IPS-11a (cell line): Measurements from ENCODE around the gene CSK.

Experiments used
- H3K4me3 ChIP-seq: one replicate; pipeline ENCODE4 v1.5.1; 2013; ENCODE audit warnings: low read depth, low read length, control low read depth

CSK gene

DNA sequence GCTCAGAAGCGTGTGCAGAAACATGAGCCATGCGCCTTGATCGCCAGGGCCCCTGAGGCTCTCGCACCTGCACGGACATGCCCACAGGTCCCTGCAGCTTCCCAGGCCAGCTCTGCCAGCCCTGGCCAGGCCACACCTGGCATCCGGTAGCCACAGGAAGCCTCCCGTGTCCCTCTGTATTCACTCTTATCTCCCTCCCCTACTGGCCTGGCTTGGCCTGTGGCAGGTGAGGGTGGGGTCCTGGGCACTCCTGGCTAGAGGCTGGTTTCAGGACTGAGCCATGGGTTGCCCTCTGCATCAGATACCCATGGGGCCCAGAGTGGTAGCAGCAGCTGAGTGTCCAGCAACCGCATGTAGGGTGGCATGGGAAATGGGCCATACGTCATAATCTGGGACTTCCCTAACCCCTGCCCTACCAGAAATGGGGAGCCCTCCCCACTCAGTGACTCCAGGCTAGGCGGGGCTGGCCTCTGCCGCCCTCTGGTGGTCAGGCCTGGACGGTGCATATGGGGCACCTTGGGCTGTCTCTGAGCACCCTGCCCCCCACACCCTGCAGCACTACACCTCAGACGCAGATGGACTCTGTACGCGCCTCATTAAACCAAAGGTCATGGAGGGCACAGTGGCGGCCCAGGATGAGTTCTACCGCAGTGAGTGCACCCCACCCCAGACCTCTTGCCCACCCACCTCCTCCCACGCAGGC lies 18.1 kb downstream of the CSK start:
- no peak overlapping the region for H3K4me3 ChIP-seq

DNA sequence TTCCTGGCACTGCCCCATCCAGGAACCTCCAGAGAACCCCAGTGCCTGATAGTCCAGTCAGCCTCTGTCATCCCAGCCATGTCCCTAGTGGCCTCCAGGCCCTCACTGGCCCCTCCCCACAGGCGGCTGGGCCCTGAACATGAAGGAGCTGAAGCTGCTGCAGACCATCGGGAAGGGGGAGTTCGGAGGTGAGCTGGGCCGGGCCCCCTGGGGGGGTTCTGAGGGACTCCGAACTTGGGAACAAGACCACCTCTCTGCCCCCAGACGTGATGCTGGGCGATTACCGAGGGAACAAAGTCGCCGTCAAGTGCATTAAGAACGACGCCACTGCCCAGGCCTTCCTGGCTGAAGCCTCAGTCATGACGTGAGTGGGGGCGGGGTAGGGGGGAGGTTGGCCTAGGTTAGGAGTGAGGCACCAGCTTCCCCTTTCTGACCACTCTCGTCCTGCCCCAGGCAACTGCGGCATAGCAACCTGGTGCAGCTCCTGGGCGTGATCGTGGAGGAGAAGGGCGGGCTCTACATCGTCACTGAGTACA lies 18.7 kb downstream of the CSK start:
- no peak overlapping the region for H3K4me3 ChIP-seq

DNA sequence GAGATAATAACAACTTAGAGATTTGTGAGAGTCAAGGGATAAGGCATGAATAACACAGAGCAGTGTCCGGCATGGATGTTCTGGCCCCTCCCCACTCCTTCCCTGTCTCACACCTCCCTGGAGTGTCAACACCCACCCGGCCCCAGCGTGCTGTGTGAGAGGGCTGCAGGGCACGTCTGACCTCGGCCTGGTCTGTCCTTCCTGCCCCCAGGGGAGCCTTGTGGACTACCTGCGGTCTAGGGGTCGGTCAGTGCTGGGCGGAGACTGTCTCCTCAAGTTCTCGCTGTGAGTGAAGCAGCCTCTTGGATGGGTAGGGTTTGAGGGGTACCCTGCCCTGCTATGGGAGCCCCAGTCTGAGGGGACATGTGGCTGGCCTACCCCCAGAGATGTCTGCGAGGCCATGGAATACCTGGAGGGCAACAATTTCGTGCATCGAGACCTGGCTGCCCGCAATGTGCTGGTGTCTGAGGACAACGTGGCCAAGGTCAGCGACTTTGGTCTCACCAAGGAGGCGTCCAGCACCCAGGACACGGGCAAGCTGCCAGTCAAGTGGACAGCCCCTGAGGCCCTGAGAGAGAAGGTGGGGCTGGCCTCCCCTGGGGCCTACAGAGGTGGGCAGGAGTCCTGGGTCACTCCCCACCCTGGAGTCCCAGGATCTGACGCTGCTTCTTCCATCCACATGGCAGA lies 19.6 kb downstream of the CSK start:
- H3K4me3 ChIP-seq: no peak overlapping the region

DNA sequence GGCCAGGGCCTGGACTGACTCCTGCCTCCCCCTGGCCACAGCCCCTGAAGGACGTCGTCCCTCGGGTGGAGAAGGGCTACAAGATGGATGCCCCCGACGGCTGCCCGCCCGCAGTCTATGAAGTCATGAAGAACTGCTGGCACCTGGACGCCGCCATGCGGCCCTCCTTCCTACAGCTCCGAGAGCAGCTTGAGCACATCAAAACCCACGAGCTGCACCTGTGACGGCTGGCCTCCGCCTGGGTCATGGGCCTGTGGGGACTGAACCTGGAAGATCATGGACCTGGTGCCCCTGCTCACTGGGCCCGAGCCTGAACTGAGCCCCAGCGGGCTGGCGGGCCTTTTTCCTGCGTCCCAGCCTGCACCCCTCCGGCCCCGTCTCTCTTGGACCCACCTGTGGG lies 20.4 kb downstream of the CSK start:
- no peak overlapping the region for H3K4me3 ChIP-seq

DNA sequence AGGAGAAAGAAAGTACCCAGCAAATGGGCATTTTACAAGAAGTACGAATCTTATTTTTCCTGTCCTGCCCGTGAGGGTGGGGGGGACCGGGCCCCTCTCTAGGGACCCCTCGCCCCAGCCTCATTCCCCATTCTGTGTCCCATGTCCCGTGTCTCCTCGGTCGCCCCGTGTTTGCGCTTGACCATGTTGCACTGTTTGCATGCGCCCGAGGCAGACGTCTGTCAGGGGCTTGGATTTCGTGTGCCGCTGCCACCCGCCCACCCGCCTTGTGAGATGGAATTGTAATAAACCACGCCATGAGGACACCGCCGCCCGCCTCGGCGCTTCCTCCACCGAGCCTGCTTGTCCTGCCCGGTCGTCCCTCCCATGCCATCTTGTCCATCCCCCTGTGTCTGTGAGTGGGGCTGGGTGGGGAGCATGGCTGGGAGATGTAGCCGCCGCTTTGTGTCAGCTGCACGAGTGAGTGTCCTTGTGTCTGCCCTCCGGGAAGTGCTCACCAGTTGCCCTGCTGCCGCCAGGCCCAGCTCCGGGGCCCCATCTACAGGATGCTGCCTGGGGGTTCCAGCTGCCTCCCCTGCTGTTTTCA lies 21.1 kb downstream of the CSK start:
- H3K4me3 ChIP-seq: no peak overlapping the region

DNA sequence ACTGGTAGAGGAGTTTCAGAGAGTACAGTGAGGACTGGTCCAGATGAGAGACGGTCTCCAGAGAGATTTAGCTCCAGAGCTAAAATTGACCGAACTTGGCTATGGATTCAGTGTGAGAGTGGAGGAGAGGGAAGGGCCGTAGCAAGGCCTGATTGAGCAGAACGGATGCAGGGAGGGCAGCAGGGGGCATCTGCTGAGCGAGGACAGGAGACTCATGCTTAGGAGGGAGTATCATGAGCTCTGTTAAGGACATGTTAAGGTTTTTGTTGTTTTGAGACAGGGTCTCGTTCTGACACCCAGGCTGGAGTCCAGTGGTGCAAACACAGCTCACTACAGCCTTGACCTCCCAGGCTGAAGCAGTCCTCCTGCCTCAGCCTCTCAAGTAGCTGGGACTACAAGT lies 23.1 kb downstream of the CSK start:
- H3K4me3 ChIP-seq: no peak overlapping the region

DNA sequence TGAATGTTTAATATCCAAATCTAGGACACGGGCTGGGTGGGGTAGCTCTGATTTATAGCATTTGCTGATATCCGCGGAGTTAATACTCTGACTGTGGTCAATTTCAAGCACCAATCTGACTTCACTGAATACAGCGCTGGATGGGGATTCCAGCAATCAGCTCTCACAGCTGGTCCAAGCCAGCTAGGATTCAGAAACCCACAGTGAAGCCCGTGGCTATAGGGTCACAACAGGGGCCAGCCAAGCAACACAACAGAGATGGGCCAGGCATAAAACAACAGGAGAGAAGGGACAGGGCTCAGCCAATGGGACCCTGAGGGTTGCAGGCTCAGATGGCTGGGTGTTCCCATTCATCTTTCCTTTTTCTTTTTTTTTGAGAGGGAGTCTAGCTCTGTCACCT lies 25.4 kb downstream of the CSK start:
- no peak overlapping the region for H3K4me3 ChIP-seq

DNA sequence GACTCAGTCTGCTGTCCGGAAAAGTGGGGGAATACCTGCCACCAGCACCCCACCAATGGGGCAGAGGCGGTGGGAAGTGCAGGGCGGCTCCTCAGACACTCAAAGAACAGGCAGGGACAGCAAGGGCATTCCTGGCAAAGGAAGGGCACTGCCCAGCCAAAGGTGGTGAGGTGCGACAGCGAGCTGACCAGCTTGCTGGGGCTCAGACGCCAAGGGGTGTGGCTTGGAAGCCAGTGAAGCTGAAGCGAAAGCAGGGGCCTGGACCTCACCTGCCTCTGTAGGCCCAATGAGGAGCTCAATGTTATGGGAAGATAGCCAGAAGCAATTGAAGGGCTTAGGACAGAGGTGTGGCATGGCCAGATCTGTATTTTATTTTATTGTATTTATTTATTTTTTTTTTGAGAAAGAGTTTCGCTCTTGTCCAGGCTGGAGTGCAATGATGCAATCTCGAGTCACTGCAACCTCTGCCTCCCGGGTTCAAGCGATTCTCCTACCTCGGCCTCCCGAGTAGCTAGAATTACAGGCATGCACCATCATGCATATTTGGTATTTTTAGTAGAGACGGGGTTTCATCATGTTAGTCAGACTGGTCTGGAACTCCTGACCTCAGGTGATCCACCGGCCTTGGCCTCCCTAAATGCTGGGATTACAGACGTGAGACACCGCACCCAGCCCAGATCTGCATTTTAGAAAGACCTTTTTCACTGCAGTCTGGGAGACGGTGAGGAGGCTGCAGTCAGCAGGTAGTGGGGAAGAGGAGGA lies 26.4 kb downstream of the CSK start:
- no peak overlapping the region for H3K4me3 ChIP-seq

DNA sequence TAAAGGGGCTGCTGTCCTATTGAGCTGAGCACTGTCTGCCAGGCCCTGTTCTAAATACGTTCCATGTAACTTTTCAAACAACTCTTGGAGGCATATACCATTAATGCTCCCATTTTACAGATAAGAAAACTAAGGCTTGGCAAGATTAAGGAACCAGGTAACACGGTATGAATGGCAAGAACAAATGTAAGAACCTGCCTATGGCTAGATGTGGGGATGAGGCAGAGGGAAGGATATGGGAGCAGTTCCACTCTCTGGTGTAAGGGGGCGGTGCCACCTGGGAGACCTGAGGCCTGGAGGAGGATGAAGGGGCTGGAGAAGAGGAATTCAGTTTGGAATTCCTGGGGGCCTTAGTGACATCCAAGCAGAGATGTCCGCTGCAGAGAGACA lies 27.0 kb downstream of the CSK start:
- H3K4me3 ChIP-seq: no peak overlapping the region

DNA sequence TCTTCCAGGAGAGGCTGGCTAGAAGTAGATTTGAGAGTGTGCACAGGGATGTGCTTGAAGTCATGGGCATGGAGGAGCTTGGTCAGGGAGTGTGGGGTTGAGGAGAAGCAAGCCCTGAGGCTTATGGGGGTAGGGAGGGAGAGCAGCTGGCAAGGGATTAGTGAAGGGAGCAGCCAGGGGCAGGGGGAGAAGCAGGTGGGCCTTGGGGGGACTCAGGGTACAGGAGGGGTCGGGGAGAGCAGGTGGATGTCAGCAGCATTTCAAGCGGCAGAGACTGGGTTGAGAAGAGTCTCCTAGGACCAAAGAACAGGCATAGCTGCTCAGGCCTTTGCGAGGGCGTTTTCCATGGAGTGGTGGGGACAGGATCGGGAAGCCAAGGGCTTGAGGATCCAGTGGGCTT lies 27.4 kb downstream of the CSK start:
- no peak overlapping the region for H3K4me3 ChIP-seq

DNA sequence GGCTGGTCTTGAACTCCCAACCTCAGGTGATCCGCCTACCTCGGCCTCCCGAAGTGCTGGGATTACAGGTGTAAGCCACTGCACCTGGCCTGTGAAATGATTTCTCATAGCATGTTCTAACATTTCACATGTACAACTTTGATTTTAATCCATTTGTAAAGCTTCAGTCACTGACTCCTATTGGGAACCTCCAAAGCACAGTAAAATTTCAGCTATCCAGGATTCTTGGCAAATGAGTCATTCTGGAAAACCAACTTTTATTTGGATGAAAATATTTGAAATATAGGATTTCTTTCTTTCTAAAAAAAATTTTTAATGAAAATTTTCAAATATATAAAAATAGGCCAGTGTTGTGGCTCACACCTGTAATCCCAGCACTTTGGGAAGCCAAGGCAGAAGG lies 28.1 kb downstream of the CSK start:
- H3K4me3 ChIP-seq: no peak overlapping the region

DNA sequence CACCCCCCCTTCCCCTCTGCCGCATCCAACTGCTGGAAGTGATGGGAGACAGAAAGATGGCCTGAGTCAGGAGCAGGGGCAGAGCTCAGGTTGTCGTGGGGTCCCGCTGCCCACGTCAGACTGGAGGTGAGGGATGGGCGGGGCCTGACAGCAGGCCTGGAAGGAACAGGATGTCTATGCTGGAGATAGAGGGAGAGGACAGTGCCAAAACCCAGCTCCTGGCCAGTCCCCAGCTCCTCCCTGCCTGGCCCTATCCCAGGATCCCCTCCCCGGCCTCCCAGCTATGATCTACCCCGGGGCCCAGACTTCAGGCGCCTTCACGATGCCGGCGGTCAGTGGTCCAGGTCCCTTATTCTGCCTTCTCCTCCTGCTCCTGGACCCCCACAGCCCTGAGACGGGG lies 30.7 kb downstream of the CSK start, which contains the start of gene LMAN1L:
Gene LMAN1L (plus strand): TSS at position 303 of the 400 bp plus-strand sequence. CDS start 20 bp downstream, at position 323.
- no peak within 1 kb of the TSS for H3K4me3 ChIP-seq

DNA sequence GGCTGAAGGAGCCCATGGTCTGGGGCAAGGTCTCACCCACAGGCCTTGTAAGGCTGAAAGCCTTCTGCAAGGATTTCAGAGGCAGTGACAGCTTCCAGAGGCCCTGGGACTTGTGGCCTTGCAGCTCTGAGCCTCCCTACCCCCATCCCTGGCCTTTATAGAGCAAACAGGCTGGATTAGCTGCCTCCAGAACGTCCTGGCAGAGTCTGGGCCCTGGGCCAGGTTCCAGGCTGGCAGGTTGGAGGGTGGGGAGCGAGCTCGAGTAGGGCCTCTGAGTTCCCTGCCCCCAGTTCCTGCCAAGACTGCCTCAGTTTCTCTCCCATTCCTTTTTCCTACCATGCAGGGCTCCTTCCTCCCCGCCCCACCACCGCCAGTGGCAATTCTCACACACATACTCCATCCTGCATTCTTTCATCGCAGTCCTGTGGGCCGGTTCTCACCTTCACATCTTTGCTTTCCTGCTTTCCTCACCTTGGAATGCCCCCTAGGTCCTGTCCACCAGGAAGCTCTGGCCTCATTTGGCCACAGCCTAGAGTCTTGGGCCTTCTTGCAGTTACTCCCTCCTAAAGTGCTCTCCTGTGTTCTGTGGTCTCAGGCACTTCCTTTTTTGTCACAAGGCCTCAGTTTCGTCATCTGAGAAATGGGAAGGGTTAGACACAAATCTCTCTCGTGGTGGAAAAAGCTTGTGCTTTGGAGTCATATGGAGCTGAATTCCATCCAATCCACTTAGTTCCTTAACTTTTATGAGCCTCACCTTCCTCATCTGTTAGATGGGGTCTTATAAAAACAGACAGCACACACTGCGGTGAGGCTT lies 33.4 kb downstream of the CSK start:
- no peak overlapping the region for H3K4me3 ChIP-seq

DNA sequence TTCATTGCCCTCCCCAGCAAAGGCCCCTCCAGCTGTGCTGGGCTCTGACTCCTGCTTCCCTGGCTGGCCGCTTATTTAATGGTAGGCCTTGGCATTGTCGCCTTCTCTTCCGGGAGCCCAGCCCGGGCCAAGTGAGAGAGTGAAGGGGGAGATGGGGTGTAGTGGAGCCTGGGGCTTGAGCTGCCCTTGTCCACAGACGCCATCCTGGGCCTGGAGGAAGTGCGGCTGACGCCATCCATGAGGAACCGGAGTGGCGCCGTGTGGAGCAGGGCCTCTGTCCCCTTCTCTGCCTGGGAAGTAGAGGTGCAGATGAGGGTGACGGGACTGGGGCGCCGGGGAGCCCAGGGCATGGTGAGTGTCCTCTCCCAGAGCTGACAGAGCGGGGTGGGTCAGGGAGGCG lies 34.1 kb downstream of the CSK start:
- H3K4me3 ChIP-seq: no peak overlapping the region

DNA sequence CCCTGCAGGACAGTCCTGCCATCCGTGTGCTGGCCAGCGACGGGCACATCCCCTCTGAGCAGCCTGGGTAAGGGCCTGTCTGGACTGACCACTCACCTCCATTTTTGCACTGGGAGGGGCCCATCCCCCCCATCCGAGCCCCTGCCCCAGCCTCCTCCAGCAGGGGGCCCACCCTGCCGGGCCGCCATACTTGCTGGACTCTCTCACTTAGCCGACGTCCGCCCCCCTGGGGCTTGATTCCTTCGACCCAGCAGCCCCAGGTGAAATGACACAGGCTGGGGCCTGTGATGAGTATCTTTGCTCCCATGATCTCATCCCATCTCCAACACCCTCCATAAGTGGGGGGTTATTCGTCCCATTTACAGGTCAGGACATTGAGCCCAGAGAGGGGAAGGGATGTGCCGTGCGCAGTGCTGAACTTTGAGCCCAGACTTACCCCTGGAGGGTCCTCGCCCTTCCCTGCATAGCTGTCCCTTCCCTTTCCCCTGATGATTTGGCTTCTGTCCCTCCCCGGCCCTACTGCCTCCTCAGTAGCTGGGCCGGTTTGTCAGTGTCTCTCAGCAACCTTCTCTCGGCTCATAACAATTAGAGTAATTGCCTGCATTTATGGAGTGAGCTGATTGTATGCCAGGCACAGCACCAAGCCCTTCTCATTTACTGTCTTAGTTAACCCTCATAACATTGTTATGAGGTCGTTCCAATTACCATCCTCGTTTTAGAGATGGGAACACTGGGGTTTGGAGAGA lies 34.9 kb downstream of the CSK start:
- no peak overlapping the region for H3K4me3 ChIP-seq

DNA sequence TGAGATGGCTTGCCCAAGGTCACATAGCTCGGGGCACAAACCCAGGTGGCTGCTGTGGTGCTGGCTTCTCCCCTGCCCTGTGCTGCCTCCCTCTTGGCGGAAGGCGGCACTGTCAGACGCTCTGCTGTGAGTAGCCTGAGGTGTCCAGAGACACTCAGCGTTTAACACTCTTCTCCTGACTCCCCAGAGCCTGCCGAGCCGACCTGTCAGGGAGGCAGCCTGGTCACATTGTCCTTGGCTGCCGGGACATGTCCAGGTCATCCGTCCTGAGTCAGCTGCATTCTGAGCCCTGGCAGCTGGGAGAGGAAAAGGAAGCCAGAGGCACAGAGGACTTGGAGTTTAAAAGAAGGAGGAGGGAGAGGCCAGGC lies 35.5 kb downstream of the CSK start:
- no peak overlapping the region for H3K4me3 ChIP-seq

DNA sequence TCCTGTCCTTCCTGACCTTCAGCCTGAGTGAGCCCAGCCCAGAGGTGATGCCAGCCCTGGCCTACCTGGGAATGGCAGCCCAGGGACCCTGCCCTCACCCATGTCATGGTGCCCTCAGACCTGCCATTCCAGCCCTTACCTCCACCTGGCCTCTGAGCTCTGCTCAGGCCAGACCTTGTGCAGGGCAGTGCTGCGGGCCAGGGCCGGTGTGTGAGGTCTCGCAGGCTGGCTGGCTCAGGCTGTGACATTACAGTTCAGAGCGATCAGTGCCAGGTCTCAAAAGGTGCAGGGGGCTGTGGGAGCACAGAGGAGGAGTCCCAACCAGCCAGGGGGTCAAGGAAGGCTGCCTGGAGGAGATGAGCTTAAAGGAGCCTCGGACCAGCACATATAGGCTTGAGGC lies 38.2 kb downstream of the CSK start:
- H3K4me3 ChIP-seq: no peak overlapping the region

DNA sequence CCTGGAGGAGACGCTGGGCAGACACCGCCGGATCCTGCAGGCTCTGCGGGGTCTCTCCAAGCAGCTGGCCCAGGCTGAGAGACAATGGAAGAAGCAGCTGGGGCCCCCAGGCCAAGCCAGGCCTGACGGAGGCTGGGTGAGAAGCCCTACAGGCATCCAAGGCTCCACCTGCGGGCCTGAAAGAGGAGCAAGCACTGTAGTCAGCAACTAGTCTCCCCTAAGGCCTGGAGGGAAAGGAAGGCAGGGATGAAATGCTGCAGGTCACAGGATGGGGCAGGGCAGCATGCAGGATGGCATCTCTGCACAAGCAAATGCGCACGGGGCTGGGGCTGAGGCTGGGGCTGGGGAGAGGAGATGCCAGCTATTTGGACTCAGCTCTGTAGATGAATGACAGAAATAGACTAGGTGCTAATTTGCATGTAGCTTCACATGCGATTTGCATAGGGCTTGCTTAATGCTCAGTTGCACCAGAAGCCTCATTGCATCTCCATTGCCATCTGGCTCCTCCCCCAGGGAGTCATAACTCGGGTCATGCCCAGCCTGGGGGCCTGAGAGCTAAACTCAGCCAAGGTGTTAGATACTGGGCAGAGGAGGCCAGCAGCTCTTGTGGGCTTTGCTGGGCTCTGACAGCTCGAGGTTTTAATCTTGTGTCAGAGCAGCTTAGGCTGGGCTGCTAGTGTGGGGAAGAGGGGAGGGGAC lies 39.4 kb downstream of the CSK start:
- H3K4me3 ChIP-seq: no peak overlapping the region

DNA sequence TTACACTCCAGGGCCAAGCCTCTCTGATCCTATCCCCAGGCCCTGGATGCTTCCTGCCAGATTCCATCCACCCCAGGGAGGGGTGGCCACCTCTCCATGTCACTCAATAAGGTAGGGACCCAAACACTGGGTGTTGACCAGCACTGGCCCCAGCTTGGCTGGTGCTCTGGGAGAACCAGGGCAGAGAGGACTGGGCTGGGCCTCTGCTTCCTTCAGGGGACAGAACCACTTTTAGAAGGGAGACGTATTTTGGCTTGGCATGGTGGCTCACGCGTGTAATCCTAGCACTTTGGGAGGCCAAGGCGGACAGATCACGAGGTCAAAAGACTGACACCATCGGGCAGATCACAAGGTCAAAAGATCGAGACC lies 39.9 kb downstream of the CSK start:
- no peak overlapping the region for H3K4me3 ChIP-seq
